GM21619 (cell line): ENCODE results near the gene GABRB2.
"Not testable (repeated sequence)": the region's sequence is repeated elsewhere in the genome, so short reads cannot be mapped to it uniquely, and the experiment has no call there.

Source experiments
- ATAC-seq: cut with Tn5 transposase; IDR thresholded peaks from one replicate; pipeline ENCODE4 v1.9.1; 2021; ENCODE audit not compliant: unreplicated experiment

GABRB2 gene

DNA sequence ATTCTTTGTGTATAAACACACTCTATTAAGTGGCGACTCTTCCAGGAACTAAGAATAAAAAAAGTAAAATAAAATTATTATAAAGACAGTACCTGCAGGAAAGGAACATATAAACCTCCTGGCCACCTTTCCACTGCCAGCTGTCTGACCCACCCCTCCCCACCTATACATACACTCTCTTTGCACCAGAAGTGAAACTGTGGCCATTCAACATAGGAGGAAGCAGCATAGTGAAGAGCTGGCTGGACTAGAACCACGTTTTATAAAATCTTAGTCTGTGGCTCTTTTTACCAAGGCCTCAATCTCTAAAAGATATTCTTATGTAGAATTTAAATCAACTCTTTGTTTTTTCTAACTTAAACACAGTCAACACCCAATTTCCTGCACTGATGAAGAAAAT is 289.6 kb downstream of the GABRB2 start:
- ATAC-seq, result no peak

DNA sequence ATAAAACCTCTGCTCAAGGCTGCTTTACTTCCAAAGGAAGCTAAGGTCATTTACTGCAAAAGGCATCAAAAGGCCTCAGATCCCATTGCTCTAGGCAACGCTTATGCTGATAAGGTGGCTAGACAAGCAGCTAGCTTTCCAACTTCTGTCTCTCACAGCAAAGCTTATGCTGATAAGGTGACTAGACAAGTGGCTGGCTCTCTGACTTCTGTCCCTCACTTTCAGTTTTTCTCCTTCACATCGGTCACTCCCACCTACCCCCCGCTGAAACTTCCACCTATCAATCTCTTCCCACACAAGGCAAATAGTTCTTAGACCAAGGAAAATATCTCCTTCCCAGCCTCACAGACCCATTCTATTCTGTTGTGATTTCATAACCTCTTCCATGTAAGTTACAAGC is 293.6 kb downstream of the GABRB2 start:
- ATAC-seq, result not testable (repeated sequence)

DNA sequence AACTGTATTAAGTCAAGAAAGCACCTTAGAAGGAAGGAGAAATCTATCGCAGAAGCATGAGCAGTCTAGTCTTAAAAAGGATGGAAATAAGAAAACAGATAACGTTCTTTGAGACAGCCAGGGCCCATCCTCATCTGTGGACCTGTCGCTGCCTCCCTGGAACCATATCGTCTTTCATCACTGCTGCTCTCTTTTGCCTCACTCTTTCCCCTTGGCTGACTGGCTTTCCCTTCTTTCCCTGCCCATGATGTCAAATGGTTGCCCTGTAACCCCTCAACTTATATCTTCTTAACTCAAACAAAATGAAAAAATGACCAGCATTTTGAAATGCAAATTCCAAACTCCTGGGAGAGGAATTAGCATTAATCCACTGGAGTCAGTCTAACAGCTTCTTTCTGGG is 299.8 kb downstream of the GABRB2 start:
- ATAC-seq, result no peak

DNA sequence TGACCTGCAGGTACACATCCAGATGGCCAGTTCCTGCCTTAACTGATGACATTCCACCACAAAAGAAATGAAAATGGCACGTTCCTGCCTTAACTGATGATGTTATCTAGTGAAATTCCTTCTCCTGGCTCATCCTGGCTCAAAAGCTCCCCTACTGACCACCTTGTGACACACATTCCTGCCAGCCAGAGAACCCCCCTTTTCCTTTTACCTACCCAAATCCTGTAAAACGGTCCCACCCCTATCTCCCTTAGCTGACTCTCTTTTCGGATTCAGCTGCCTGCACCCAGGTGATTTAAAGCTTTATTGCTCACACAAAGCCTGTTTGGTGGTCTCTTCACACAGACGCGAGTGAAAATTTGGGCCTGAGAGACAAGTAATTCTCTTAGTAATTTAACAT is 300.7 kb downstream of the GABRB2 start:
- not testable (repeated sequence) for ATAC-seq
